Hypothalamus (tissue), 51 donors: ENCODE results near the gene KRTAP4-4.
"Not testable (repeated sequence)": the region's sequence is repeated elsewhere in the genome, so short reads cannot be mapped to it uniquely, and the experiment has no call there.

Experiments used
- DNase-seq, 51 donors: peaks; one replicate each; lab custom pipeline; 2025; lab: John Stamatoyannopoulos, UW

Gene KRTAP4-4

DNA sequence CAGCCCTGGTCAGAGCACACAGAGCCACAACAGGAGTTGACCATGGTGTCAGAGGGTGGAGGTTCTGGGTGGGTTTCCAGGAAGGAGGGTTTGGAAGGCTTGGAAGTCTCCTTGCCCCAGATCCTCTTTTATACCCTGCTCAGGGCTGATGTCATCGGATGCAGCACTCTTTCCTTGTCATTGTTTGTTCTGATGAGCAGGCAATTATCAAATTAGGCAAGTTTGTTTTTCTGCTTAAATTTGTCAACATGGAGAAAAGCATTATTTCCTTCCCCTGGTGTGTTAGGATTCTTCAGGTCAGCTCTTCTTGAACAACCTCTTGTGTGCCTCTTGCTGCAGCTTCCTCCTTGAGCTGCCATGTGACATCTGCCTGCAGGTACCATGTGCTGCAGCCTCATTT is at the start of gene KRTAP4-4:
KRTAP4-4 (minus strand) TSS at position 101 of the 400 bp plus-strand sequence; CDS start at position 44, 57 bp downstream.
- DNase-seq: no peak

DNA sequence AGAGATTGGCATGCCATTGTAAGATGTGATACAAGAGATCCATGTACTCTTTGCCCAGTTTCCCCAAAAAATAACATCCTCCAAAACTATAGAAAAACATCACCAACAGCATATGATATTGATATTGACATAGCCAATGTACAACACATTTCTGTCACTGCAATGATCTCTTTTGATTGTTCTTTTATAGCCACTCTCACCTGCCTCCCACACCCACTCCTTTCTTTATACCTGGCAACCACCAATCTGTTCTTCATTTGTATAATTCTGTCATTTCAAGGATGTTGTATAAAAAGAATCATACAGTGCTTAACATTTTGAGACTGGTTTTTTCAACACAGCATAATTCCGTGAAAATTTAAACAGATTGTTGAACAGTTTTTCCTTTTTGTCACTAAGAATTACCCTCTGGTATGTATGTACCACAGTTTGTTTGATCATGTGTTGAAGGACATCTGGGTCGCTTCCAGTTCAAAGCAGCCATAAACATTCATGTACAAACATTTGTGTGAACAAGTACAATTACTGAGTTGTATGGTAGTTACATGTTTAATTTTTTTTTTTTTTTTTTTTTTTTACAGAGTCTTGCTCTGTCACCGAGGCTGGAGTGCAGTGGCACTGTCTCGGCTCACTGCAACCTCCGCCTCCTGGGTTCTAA is 39.0 kb upstream of the KRTAP4-4 start:
- no peak for DNase-seq

- no peak for DNase-seq
Measured at GRCh38 chr17:41196068-41196467, 35.5 kb upstream of the KRTAP4-4 start.

DNA sequence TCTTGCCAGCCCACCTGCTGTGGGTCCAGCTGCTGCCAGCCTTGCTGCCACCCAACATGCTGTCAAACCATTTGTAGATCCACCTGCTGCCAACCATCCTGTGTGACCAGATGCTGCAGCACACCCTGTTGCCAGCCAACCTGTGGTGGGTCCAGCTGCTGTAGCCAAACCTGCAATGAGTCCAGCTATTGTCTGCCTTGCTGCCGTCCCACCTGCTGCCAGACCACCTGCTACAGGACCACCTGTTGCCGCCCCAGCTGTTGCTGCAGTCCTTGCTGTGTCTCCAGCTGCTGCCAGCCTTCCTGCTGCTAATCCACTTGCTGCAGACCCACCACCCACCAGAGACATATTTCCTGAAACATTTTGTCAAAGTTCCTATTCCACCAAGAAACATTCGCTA is 29.8 kb upstream of the KRTAP4-4 start:
- DNase-seq: no peak

- not testable (repeated sequence) for DNase-seq
Measured at GRCh38 chr17:41189837-41190318, 29.3 kb upstream of the KRTAP4-4 start, which contains the start of gene KRTAP9-1. TSS of gene KRTAP9-1 (plus strand) at chr17:41189887. CDS start at chr17:41189887, 0 bp downstream.

GRCh38 chr17:41186872-41187271 is 26.3 kb upstream of the KRTAP4-4 start:
- DNase-seq: no peak

- DNase-seq: no peak
Measured at GRCh38 chr17:41185001-41185400, 24.5 kb upstream of the KRTAP4-4 start.

DNA sequence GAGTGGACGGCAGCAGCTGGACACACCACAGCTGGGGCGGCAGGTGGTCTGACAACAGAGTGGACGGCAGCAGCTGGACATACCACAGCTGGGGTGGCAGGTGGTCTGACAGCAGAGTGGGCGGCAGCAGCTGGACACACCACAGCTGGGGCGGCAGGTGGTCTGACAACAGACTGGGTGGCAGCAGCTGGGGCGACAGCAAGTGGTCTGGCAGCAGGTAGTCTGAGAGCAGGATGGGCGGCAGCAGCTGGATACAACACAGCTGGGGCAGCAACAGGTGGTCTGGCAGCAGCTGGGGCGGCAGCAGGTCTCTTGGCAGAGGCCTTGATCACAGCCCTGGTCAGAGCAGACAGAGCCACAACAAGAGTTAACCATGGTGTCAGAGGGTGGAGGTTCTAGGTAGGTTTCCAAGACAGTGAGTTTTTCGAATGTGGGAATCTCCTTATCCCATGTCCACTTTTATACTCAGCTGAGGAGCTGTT is 24.0 kb upstream of the KRTAP4-4 start, which contains the start of gene KRTAP4-1:
KRTAP4-1 (minus strand) TSS at position 432 of the 482 bp plus-strand sequence; CDS start at position 375, 57 bp downstream.
- DNase-seq: no peak

DNA sequence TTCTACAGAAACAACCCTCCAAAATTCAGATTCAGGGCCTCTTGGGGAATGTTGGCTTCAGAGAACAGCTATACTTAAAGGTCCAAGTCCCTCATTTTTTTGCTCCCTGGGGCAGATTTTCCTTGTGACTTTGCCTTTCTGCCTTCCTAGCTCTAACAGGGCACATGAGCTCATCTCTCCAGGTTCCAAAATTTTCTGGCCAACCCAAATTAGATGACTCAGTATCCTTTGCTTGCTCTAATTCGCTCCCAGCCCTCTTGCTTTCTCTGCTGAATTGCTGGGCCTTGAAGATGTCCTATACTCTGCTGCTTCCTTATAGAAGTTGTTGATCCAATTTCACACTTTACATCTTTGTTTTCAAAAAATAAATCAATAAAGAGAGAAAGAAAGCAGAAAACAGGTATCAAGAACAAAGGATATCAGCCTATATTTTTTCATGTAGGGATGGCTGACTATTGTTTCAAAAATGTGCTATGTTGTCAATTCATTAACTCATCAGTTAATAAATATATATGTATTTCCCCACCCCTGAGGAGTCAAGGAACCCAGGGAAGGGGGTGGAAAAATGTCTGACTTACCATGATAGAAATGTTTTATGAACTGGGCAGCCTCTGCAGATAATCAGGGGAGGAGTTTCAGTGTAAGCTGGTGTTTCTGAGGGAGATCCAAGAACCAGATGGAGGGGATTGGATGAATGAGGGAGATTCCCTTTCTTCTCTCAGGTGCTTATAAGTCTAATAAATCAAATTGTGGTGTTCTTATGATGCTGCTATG is 18.5 kb upstream of the KRTAP4-4 start:
- DNase-seq: no peak

DNA sequence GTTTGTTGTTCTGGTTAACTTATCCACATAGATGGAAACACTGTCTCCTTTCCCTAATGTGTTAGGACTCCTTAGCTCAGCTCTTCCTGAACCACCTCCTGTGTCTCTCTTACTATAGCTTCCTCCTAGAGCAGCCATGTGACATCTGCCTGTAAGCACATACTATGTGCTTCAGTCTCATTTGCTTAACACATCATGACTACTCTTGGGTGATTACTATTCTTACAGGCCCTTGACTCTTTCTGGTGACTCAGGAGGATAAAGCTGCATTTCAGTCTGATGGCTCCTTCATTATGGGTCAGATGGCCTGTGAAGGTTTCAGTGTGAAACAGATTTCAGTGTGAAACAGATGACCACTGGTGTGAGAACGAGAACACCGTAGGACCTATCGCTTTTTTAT is 17.8 kb upstream of the KRTAP4-4 start:
- no peak for DNase-seq

- no peak for DNase-seq
Measured at GRCh38 chr17:41177727-41178271, 17.3 kb upstream of the KRTAP4-4 start, which contains the start of gene KRTAP4-2. TSS of gene KRTAP4-2 (minus strand) at chr17:41178221. CDS start at chr17:41178164, 57 bp downstream.

- DNase-seq: no peak
Measured at GRCh38 chr17:41176744-41177387, 16.3 kb upstream of the KRTAP4-4 start.

GRCh38 chr17:41171886-41172285 is 11.3 kb upstream of the KRTAP4-4 start:
- no peak for DNase-seq

GRCh38 chr17:41168121-41168520 is 7.6 kb upstream of the KRTAP4-4 start, which contains the start of gene KRTAP4-3:
TSS of gene KRTAP4-3 (minus strand) at chr17:41168221. CDS start at chr17:41168172, 49 bp downstream.
- no peak for DNase-seq

- no peak for DNase-seq
Measured at GRCh38 chr17:41167561-41167960, 7.0 kb upstream of the KRTAP4-4 start.

GRCh38 chr17:41163828-41164227 is 3.3 kb upstream of the KRTAP4-4 start:
- DNase-seq: no peak

GRCh38 chr17:41160190-41160589 is 358 bp downstream of the KRTAP4-4 start:
- not testable (repeated sequence) for DNase-seq

GRCh38 chr17:41153856-41154255 is 6.7 kb downstream of the KRTAP4-4 start:
- peak in 3 of 51 donors; percentile 0 to 6 (median 1) for DNase-seq

- DNase-seq: no peak
Measured at GRCh38 chr17:41151525-41151924, 9.0 kb downstream of the KRTAP4-4 start.

DNA sequence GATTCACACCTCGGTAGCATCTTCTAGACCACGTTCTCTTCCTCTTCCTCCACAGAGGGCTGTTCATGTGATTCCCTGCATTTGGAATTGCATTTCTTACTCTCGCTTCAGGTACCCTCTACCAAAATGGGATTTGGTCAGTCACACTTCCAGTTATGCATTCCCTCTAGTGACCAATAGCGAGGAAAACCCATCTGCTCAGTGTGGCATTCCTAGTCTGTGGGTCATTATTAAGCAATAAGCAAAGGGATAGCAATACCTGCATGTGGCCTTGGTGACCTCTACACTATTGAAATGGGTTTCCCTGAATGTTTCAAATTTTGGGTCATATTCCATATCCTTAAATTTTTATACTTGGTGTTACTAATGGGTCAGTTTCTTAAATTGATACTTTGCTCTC is 10.5 kb downstream of the KRTAP4-4 start:
- no peak for DNase-seq

DNA sequence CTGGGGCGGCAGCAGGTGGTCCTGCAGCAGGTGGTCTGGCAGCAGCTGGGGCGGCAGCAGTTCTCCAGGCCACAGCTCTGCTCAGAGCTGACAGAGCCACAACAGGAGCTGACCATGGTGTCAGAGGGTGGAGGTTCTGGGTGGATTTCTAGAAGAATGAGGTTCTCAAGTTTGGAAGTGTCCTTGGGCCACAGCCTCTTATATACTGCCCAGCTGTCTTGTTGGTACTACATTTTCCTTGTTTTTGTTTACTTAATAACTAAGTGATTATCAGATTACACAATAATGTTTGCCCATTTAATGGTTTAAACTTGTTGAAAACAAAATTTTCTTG is 10.9 kb downstream of the KRTAP4-4 start, which contains the start of gene KRTAP4-5:
KRTAP4-5 (minus strand) TSS at position 174 of the 334 bp plus-strand sequence; CDS start at position 116, 58 bp downstream.
- no peak for DNase-seq
